Measurements from ENCODE around the gene AP2S1.

DNA sequence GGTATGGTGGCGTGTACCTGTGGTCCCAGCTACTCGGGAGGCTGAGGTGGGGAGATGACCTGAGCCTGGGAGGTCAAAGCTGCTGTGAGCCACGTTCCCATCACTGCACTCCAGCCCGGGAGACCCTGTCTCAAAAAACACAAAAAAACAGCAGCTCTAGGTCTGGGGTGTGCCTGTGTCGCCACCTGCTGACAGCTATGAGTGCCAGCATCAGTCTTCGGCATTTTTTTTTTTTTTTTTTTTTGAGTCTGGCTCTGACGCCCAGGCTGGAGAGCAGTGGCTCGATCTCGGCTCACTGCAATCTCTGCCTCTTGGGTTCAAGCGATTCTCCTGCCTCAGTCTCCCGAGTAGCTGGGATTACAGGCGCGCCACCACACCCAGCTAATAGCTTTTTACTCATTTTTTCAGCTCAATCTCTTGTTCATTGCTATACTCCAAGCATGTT lies 10.1 kb downstream of the AP2S1 start:
- TF ChIP-seq BCL11A (IDR thresholded peaks at IDR 0.05; ENCODE audit: low read depth in 2 of 2, low read length in 2 of 2) (no peak), EGR1 (IDR thresholded peaks at IDR 0.05; ENCODE audit: borderline replicate concordance, low read depth, low read length) (no peak), ASH2L (IDR thresholded peaks at IDR 0.05; ENCODE audit: low read length) (no peak), EP300 (IDR thresholded peaks at IDR 0.05; ENCODE audit: borderline replicate concordance in 1 of 2, low read depth in 2 of 2, low read length in 2 of 2) (no peak)
- TF ChIP-seq, protein P1, sequence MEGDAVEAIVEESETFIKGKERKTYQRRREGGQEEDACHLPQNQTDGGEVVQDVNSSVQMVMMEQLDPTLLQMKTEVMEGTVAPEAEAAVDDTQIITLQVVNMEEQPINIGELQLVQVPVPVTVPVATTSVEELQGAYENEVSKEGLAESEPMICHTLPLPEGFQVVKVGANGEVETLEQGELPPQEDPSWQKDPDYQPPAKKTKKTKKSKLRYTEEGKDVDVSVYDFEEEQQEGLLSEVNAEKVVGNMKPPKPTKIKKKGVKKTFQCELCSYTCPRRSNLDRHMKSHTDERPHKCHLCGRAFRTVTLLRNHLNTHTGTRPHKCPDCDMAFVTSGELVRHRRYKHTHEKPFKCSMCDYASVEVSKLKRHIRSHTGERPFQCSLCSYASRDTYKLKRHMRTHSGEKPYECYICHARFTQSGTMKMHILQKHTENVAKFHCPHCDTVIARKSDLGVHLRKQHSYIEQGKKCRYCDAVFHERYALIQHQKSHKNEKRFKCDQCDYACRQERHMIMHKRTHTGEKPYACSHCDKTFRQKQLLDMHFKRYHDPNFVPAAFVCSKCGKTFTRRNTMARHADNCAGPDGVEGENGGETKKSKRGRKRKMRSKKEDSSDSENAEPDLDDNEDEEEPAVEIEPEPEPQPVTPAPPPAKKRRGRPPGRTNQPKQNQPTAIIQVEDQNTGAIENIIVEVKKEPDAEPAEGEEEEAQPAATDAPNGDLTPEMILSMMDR (IDR thresholded peaks at IDR 0.05; ENCODE audit: control extremely low read depth in 1 of 3, insufficient read depth in 1 of 3, low read depth in 1 of 3, low read length in 3 of 3), result peak; percentile 78 to 93 (median 85)

Measured in H1 (cell line).